CD14-positive monocyte (primary cell): ENCODE measurements around the gene NAT9. TPM values are rescaled to one million over a fixed set of nuclear protein-coding genes. Genes with fewer than 3 reads are reported as not detected.

Experiments
- DNase-seq, 3 donors: peaks; one replicate each; pipeline ENCODE4 v3.0.0-alpha.2; 2011 to 2022
- H2AFZ ChIP-seq: 2 replicates; pipeline ENCODE4 v1.6.0; 2012; ENCODE audit warnings: mild to moderate bottlenecking, low read depth, low read length, inconsistent platforms; ENCODE audit not compliant: insufficient read depth, poor library complexity, severe bottlenecking
- H3K27ac ChIP-seq, 2 donors: 1 replicate in 1 of 2; 2 replicates in 1 of 2; pipeline ENCODE4 v1.5.1; 2012 to 2013; ENCODE audit warnings: low read length in 2 of 2, control low read depth in 1 of 2, inconsistent platforms in 1 of 2, low read depth in 1 of 2, mild to moderate bottlenecking in 1 of 2
- H3K27me3 ChIP-seq, 2 donors: one replicate each; pipeline versions ENCODE4 v1.6.0 to v1.6.1; 2011 to 2013; ENCODE audit warnings: low read length in 2 of 2; ENCODE audit not compliant: control insufficient read depth in 2 of 2, insufficient read depth in 2 of 2
- H3K36me3 ChIP-seq, 2 donors: replicated peaks in 1 of 2; 1 replicate in 1 of 2; 2 replicates in 1 of 2; pipeline versions ENCODE4 v1.5.1 to v1.6.1; 2012 to 2013; ENCODE audit warnings: low read length in 2 of 2, control low read depth in 1 of 2, inconsistent platforms in 1 of 2, mild to moderate bottlenecking in 1 of 2; ENCODE audit not compliant: insufficient read depth in 2 of 2, control insufficient read depth in 1 of 2
- H3K4me1 ChIP-seq, 2 donors: 1 replicate in 1 of 2; 2 replicates in 1 of 2; pipeline versions ENCODE4 v1.5.1 to v1.6.1; 2012 to 2013; ENCODE audit warnings: low read length in 2 of 2, control low read depth in 1 of 2, inconsistent platforms in 1 of 2, mild to moderate bottlenecking in 1 of 2, moderate library complexity in 1 of 2; ENCODE audit not compliant: insufficient read depth in 2 of 2, control insufficient read depth in 1 of 2
- H3K4me2 ChIP-seq: replicated peaks from 2 replicates; pipeline ENCODE3; 2012; ENCODE audit warnings: low read length, moderate library complexity, mild to moderate bottlenecking; ENCODE audit not compliant: poor library complexity, severe bottlenecking; ENCODE audit errors: extremely low read depth
- H3K4me3 ChIP-seq, 3 experiments: fragments of 200-600 bp in 1 of 3; sonication (generic) in 1 of 3; replicated peaks in 1 of 3; 1 replicate in 2 of 3; 2 replicates in 1 of 3; pipeline ENCODE4 v1.5.1; 2011 to 2013; ENCODE audit warnings: low read length in 3 of 3, mild to moderate bottlenecking in 3 of 3, control low read depth in 2 of 3, low read depth in 2 of 3, inconsistent platforms in 1 of 3, moderate library complexity in 1 of 3
- H3K79me2 ChIP-seq: 2 replicates; pipeline ENCODE4 v1.6.0; 2012; ENCODE audit warnings: mild to moderate bottlenecking, control low read depth, inconsistent platforms, low read length, moderate library complexity; ENCODE audit not compliant: insufficient read depth
- H3K9ac ChIP-seq: 2 replicates; pipeline ENCODE4 v1.6.0; 2017; ENCODE audit warnings: low read length, mild to moderate bottlenecking; ENCODE audit not compliant: insufficient read depth, poor library complexity, severe bottlenecking
- H3K9me3 ChIP-seq, 2 donors: replicated peaks in 1 of 2; 1 replicate in 1 of 2; 2 replicates in 1 of 2; pipeline versions ENCODE4 v1.5.1 to v1.6.1; 2012 to 2013; ENCODE audit warnings: low read length in 2 of 2, control low read depth in 1 of 2; ENCODE audit not compliant: control insufficient read depth in 1 of 2, insufficient read depth in 1 of 2
- H4K20me1 ChIP-seq: 2 replicates; pipeline ENCODE4 v1.6.0; 2012; ENCODE audit warnings: mild to moderate bottlenecking, low read length, control low read depth, moderate library complexity; ENCODE audit not compliant: insufficient read depth
- H3K27ac Mint-ChIP-seq, 7 donors: one replicate each; pipeline ENCODE4 v1.8.0; 2020; ENCODE audit warnings: mild to moderate bottlenecking in 7 of 7, mixed read lengths in 7 of 7, moderate library complexity in 6 of 7, inconsistent platforms in 2 of 7
- H3K27me3 Mint-ChIP-seq, 3 donors: one replicate each; pipeline ENCODE4 v1.8.0; 2021 to 2022; ENCODE audit warnings: low read depth in 3 of 3, mild to moderate bottlenecking in 3 of 3, mixed read lengths in 3 of 3, moderate library complexity in 3 of 3, inconsistent platforms in 1 of 3
- H3K36me3 Mint-ChIP-seq, 2 donors: one replicate each; pipeline ENCODE4 v1.8.0; 2020; ENCODE audit warnings: mixed read lengths in 2 of 2, inconsistent platforms in 1 of 2, mild to moderate bottlenecking in 1 of 2
- H3K4me1 Mint-ChIP-seq: one replicate; pipeline ENCODE4 v1.8.0; 2020; ENCODE audit warnings: mild to moderate bottlenecking, mixed read lengths
- H3K4me3 Mint-ChIP-seq, 2 donors: one replicate each; pipeline ENCODE4 v1.8.0; 2020; ENCODE audit warnings: mild to moderate bottlenecking in 2 of 2, mixed read lengths in 2 of 2, moderate library complexity in 1 of 2
- H3K9me3 Mint-ChIP-seq, 7 donors: one replicate each; pipeline ENCODE4 v1.8.0; 2020 to 2022; ENCODE audit warnings: mixed read lengths in 7 of 7, mild to moderate bottlenecking in 6 of 7, moderate library complexity in 6 of 7, inconsistent platforms in 2 of 7
- CTCF ChIP-seq: fragments of 200-600 bp; IDR thresholded peaks from one replicate; pipeline ENCODE4 v1.8.0; 2022; ENCODE audit warnings: antibody characterized with exemption, mild to moderate bottlenecking
- WGBS: methylation state at CpG from one replicate; pipeline ENCODE4 v1.1.5; 2013; ENCODE audit warnings: missing lambda C conversion rate; ENCODE audit not compliant: insufficient coverage; 5-methylcytosine and 5-hydroxymethylcytosine counted together
- intact Hi-C, 2 donors: fragments of 100-400 bp; cut with micrococcal nuclease; formaldehyde crosslinking; loops; one replicate each; pipeline versions ENCODE4 v1.15.0 to v1.15.1; 2023
- polyA plus RNA-seq, 3 donors: library from polyadenylated mRNA; depleted of rRNA in 1 of 3; unstranded in 2 of 3; stranded (reverse) in 1 of 3; fragments of 300-500 nt in 2 of 3; fragments of >200 nt in 1 of 3; fragmentation: Illumina TruSeq in 2 of 3; gene quantifications; 1 replicate in 2 of 3; 2 replicates in 1 of 3; pipeline ENCODE4 v1.2.3, GENCODE V29; 2012 to 2021

NAT9 gene
- polyA plus RNA-seq, 3 donors, result 7.1 to 95.6 (median 7.8) TPM

GRCh38 chr17:74768763-74769114 lies 7.4 kb downstream of the NAT9 start:
- no peaks in the 10 kb centered on the region for H3K4me1 ChIP-seq
- H3K4me2 ChIP-seq, result no peak overlapping the region
- peaks cover 27% of the 10 kb centered on the region for H3K79me2 ChIP-seq
- DNase-seq, result no peak
- H2AFZ ChIP-seq, result no peak overlapping the region
- H3K27ac ChIP-seq, result no peak overlapping the region
- peaks cover 97% of the 10 kb centered on the region for H4K20me1 ChIP-seq
- Mint-ChIP-seq H3K27ac (peak overlapping the region in 2 of 7 donors; percentile 71 to 78), H3K4me3 (no peak overlapping the region), H3K27me3 (peaks cover 0 to 2% (median 2%) of the 10 kb centered on the region in 3 donors), H3K36me3 (peaks cover 78 to 95% of the 10 kb centered on the region in 2 donors), H3K9me3 (peaks cover 0 to 2% (median 0%) of the 10 kb centered on the region in 7 donors), H3K4me1 (peaks cover 16% of the 10 kb centered on the region)
- no peak overlapping the region for H3K4me3 ChIP-seq
- peaks cover 77 to 100% of the 10 kb centered on the region in 2 donors for H3K36me3 ChIP-seq
- no peak overlapping the region for H3K9ac ChIP-seq
- intact Hi-C loops, result no loop called here
- 70% methylated on average over 4 of the region's 7 CpGs for WGBS
- no peaks in the 10 kb centered on the region for H3K27me3 ChIP-seq
- H3K9me3 ChIP-seq, result no peaks in the 10 kb centered on the region
- TF ChIP-seq CTCF, result no peak

- Histone ChIP-seq H4K20me1 (peaks cover 97% of the 10 kb centered on the region), H3K79me2 (peaks cover 27% of the 10 kb centered on the region), H3K4me3 (no peak overlapping the region), H2AFZ (no peak overlapping the region), H3K36me3 (peaks cover 78 to 100% of the 10 kb centered on the region in 2 donors), H3K4me2 (no peak overlapping the region), H3K4me1 (peaks cover 0 to 1% of the 10 kb centered on the region in 2 donors), H3K9me3 (no peaks in the 10 kb centered on the region), H3K27me3 (no peaks in the 10 kb centered on the region), H3K27ac (no peak overlapping the region), H3K9ac (no peak overlapping the region)
- TF ChIP-seq CTCF, result no peak
- Mint-ChIP-seq H3K4me3 (no peak overlapping the region), H3K36me3 (peaks cover 74 to 95% of the 10 kb centered on the region in 2 donors), H3K27ac (peak overlapping the region in 5 of 7 donors; percentile 16 to 78 (median 51)), H3K27me3 (peaks cover 0 to 2% (median 2%) of the 10 kb centered on the region in 3 donors), H3K4me1 (peaks cover 12% of the 10 kb centered on the region), H3K9me3 (peaks cover 0 to 2% (median 0%) of the 10 kb centered on the region in 7 donors)
- no peak for DNase-seq
- 64% methylated on average over 17 of the region's 17 CpGs for WGBS
- intact Hi-C loops, result no loop called here
These were observed 7.9 kb downstream of the NAT9 start for GRCh38 chr17:74768069-74768762.
